Sigmoid colon (tissue), 4 donors: ENCODE results near the gene CARMIL3.

Experiments
- POLR2A ChIP-seq, 2 donors: fragments of 450-650 bp; IDR thresholded peaks; one replicate each; pipeline ENCODE4 v1.6.1; 2016; ENCODE audit warnings: antibody characterized with exemption in 2 of 2, mild to moderate bottlenecking in 2 of 2, moderate library complexity in 2 of 2
- POLR2AphosphoS5 ChIP-seq, 4 donors: sonication (generic); formaldehyde crosslinking; IDR thresholded peaks; one replicate each; pipeline ENCODE4 v1.6.1; 2017; ENCODE audit warnings: antibody characterized with exemption in 4 of 4
- TF ChIP-seq, protein P1 (sequence below), 4 experiments: fragments of 450-650 bp in 3 of 4; fragments of 200-600 bp in 1 of 4; IDR thresholded peaks; one replicate each; pipeline ENCODE4 v1.5.1; 2016 to 2019; ENCODE audit warnings: antibody characterized with exemption in 4 of 4, mild to moderate bottlenecking in 3 of 4, moderate library complexity in 2 of 4

DNA sequence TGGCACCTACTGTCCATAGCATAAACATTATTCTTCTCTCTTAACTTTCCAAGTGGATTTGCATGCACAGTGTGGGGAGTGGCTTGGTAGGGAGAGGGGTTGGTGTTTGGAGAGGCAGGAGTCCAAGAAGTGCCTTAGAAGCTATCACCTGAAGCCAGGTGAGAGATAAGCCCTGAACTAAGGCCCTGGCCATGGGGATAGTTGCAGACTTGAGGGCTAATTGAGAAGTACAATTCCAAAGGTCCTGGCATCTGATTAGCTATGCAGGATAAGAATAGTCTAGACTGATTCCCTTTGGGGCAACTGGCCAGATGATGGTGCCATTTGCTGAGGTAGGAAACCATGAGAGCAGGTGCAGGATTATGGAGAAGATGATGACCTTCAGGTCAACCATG is 40.3 kb downstream of the CARMIL3 start:
- TF ChIP-seq, protein P1, sequence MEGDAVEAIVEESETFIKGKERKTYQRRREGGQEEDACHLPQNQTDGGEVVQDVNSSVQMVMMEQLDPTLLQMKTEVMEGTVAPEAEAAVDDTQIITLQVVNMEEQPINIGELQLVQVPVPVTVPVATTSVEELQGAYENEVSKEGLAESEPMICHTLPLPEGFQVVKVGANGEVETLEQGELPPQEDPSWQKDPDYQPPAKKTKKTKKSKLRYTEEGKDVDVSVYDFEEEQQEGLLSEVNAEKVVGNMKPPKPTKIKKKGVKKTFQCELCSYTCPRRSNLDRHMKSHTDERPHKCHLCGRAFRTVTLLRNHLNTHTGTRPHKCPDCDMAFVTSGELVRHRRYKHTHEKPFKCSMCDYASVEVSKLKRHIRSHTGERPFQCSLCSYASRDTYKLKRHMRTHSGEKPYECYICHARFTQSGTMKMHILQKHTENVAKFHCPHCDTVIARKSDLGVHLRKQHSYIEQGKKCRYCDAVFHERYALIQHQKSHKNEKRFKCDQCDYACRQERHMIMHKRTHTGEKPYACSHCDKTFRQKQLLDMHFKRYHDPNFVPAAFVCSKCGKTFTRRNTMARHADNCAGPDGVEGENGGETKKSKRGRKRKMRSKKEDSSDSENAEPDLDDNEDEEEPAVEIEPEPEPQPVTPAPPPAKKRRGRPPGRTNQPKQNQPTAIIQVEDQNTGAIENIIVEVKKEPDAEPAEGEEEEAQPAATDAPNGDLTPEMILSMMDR (IDR thresholded peaks at IDR 0.05), result no peak
- TF ChIP-seq POLR2AphosphoS5 (IDR thresholded peaks at IDR 0.05) (no peak), POLR2A (IDR thresholded peaks at IDR 0.05) (no peak)
